Transverse colon (tissue), 4 donors: ENCODE results near the gene C12orf75. TPM values are rescaled to one million over a fixed set of nuclear protein-coding genes. Genes with fewer than 3 reads are reported as not detected.
"Not testable (repeated sequence)": the region's sequence is repeated elsewhere in the genome, so short reads cannot be mapped to it uniquely, and the experiment has no call there.

Source experiments
- DNase-seq: peaks from one replicate; pipeline ENCODE4 v3.0.0-alpha.2; 2019
- H3K27ac ChIP-seq, 4 donors: fragments of 200-600 bp; sonication (generic); 2 replicates each; pipeline ENCODE4 v1.5.1; 2016 to 2018; ENCODE audit warnings: inconsistent platforms in 4 of 4
- H3K27me3 ChIP-seq: fragments of 200-600 bp; sonication (generic); 2 replicates; pipeline ENCODE4 v1.5.1; 2017; ENCODE audit warnings: inconsistent platforms
- H3K36me3 ChIP-seq, 4 donors: fragments of 200-600 bp; sonication (generic); 2 replicates each; pipeline ENCODE4 v1.5.1; 2017 to 2019; ENCODE audit warnings: inconsistent platforms in 4 of 4
- H3K4me1 ChIP-seq, 4 donors: fragments of 200-600 bp; sonication (generic); 2 replicates each; pipeline ENCODE4 v1.5.1; 2017 to 2020; ENCODE audit warnings: inconsistent platforms in 4 of 4
- H3K4me3 ChIP-seq, 4 donors: fragments of 200-600 bp; sonication (generic); 1 replicate in 1 of 4; 2 replicates in 3 of 4; pipeline versions ENCODE4 v1.5.1 to v1.6.1; 2017 to 2019; ENCODE audit warnings: inconsistent platforms in 4 of 4
- H3K9me3 ChIP-seq, 2 donors: fragments of 200-600 bp; sonication (generic); 2 replicates each; pipeline ENCODE4 v1.5.1; 2017 to 2019; ENCODE audit warnings: inconsistent platforms in 2 of 2
- EP300 ChIP-seq: sonication (generic); formaldehyde crosslinking; IDR thresholded peaks from one replicate; pipeline ENCODE4 v1.6.1; 2017; ENCODE audit warnings: antibody characterized with exemption, low read depth
- POLR2A ChIP-seq: fragments of 450-650 bp; IDR thresholded peaks from one replicate; pipeline ENCODE4 v1.6.1; 2016; ENCODE audit warnings: antibody characterized with exemption, mild to moderate bottlenecking, moderate library complexity
- POLR2AphosphoS5 ChIP-seq, 3 donors: sonication (generic); formaldehyde crosslinking; IDR thresholded peaks; one replicate each; pipeline ENCODE4 v1.6.1; 2016; ENCODE audit warnings: antibody characterized with exemption in 3 of 3
- WGBS, 2 donors: methylation state at CpG; one replicate each; pipeline ENCODE4 v1.1.5; 2018; ENCODE audit warnings: low coverage in 1 of 2; 5-methylcytosine and 5-hydroxymethylcytosine counted together
- in situ Hi-C, 4 donors: fragments of 200-750 bp; cut with MboI; loops; one replicate each; pipeline versions ENCODE4 v1.15.0 to v1.15.1; 2017; ENCODE audit warnings: low sequenced_read_pairs in 3 of 4, low pct_ligation_motif_present in 1 of 4, low pct_unique_long_range_greater_than_20kb in 1 of 4
- intact Hi-C: fragments of 100-400 bp; cut with DNase I; formaldehyde crosslinking; loops from one replicate; pipeline ENCODE4 v1.15.1; 2023; ENCODE audit warnings: low total_unique reads
- total RNA-seq, 4 donors: library from RNA; depleted of rRNA; stranded (reverse); fragments of >200 nt; gene quantifications; one replicate each; pipeline ENCODE4 v1.1.0, GENCODE V29; 2016
- TF ChIP-seq, protein P1 (sequence below), 5 experiments: fragments of 200-600 bp in 3 of 5; fragments of 450-650 bp in 2 of 5; sonication (generic) in 3 of 5; IDR thresholded peaks; 1 replicate in 2 of 5; 2 replicates in 3 of 5; pipeline ENCODE4 v1.5.1; 2016 to 2017; ENCODE audit warnings: antibody characterized with exemption in 5 of 5, inconsistent platforms in 3 of 5, mild to moderate bottlenecking in 2 of 5, moderate library complexity in 1 of 5

C12orf75 gene
- total RNA-seq, 4 donors from 2014 or later, result 14.1 to 120 (median 70.6) TPM

- no peak overlapping the region for H3K4me3 ChIP-seq
- no peak for DNase-seq
- no peaks in the 10 kb centered on the region for H3K36me3 ChIP-seq
- in situ Hi-C loops, result no loop called here
- H3K27ac ChIP-seq, result no peak overlapping the region
- intact Hi-C loops, result no loop called here
- WGBS, 2 donors, result 83 to 95% methylated on average over 6 to 7 of the region's 7 CpGs
- TF ChIP-seq, protein P1, sequence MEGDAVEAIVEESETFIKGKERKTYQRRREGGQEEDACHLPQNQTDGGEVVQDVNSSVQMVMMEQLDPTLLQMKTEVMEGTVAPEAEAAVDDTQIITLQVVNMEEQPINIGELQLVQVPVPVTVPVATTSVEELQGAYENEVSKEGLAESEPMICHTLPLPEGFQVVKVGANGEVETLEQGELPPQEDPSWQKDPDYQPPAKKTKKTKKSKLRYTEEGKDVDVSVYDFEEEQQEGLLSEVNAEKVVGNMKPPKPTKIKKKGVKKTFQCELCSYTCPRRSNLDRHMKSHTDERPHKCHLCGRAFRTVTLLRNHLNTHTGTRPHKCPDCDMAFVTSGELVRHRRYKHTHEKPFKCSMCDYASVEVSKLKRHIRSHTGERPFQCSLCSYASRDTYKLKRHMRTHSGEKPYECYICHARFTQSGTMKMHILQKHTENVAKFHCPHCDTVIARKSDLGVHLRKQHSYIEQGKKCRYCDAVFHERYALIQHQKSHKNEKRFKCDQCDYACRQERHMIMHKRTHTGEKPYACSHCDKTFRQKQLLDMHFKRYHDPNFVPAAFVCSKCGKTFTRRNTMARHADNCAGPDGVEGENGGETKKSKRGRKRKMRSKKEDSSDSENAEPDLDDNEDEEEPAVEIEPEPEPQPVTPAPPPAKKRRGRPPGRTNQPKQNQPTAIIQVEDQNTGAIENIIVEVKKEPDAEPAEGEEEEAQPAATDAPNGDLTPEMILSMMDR (IDR thresholded peaks at IDR 0.05), result no peak
- TF ChIP-seq POLR2A (no peak), POLR2AphosphoS5 (IDR thresholded peaks at IDR 0.05) (no peak), EP300 (no peak)
- peaks cover 0 to 10% (median 0%) of the 10 kb centered on the region in 4 donors for H3K4me1 ChIP-seq
- H3K27me3 ChIP-seq, result no peaks in the 10 kb centered on the region
- H3K9me3 ChIP-seq, result no peaks in the 10 kb centered on the region
These were observed 5.9 kb downstream of the C12orf75 start for GRCh38 chr12:105336411-105336810.

- no peak for DNase-seq
- intact Hi-C loops, result no loop called here
- WGBS, 2 donors, result 91 to 100% methylated on average over 2 to 3 of the region's 3 CpGs
- no peaks in the 10 kb centered on the region for H3K27me3 ChIP-seq
- no peaks in the 10 kb centered on the region for H3K9me3 ChIP-seq
- H3K36me3 ChIP-seq, result no peaks in the 10 kb centered on the region
- H3K4me3 ChIP-seq, result no peak overlapping the region
- in situ Hi-C loops, result no loop called here
- H3K4me1 ChIP-seq, result peaks cover 0 to under 1% (median 0%) of the 10 kb centered on the region in 4 donors
- TF ChIP-seq, protein P1 (IDR thresholded peaks at IDR 0.05), result no peak
- TF ChIP-seq POLR2AphosphoS5 (IDR thresholded peaks at IDR 0.05), result no peak
- no peak for TF ChIP-seq POLR2A
- no peak for TF ChIP-seq EP300
- no peak overlapping the region for H3K27ac ChIP-seq
These were observed 6.9 kb downstream of the C12orf75 start for GRCh38 chr12:105337391-105337790.

DNA sequence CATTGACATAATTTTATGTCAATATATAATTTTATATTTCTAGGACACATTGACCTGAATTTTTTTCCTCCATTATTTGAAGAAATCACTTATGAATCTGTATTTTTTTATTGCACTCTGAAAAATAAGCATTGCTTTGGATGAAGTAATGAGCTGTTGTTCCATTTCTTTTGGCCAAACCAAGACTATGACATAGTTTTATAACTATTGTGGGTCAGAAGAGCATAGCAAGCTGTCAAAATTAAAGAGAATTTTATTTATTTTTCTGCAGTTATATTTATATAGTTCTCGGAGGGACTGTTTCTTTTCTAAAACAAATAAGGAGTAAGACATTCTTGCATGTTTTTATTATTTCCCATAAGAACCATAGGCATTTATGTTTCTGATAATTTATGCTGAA, 8.5 kb downstream of the C12orf75 start:
- no peak for DNase-seq
- intact Hi-C loops, result no loop called here
- 59 to 77% methylated on average over 1 of the region's 1 CpG for WGBS, 2 donors
- in situ Hi-C loops, result no loop called here
- H3K27ac ChIP-seq, result no peak overlapping the region
- H3K4me3 ChIP-seq, result no peak overlapping the region
- TF ChIP-seq EP300, result no peak
- no peak for TF ChIP-seq POLR2AphosphoS5 (IDR thresholded peaks at IDR 0.05)
- TF ChIP-seq POLR2A, result no peak
- TF ChIP-seq, protein P1 (IDR thresholded peaks at IDR 0.05), result no peak
- no peaks in the 10 kb centered on the region for H3K4me1 ChIP-seq
- H3K27me3 ChIP-seq, result no peaks in the 10 kb centered on the region
- H3K36me3 ChIP-seq, result no peaks in the 10 kb centered on the region
- no peaks in the 10 kb centered on the region for H3K9me3 ChIP-seq

- intact Hi-C loops, result no loop called here
These were observed 10.5 kb downstream of the C12orf75 start for GRCh38 chr12:105341010-105341409.

DNA sequence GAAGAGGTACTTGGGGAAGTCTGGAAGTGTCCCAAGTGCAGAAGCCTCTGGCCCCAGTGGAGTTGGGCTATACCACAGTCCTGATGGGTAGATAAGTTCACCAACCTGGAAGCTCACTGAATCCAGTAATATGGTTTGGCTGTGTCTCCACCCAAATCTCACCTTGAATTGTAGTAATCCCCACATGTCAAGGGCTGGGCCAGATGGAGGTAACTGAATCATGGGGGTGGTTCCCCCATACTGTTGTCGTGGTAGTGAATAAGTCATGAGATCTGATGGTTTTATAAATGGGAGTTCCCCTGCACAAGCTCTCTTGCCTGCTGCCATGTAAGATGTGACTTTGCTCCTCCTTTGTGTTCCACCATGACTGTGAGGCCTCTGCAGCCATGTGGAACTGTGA, 11.1 kb downstream of the C12orf75 start:
- H3K27me3 ChIP-seq, H3K9me3 ChIP-seq, intact Hi-C loops, DNase-seq, in situ Hi-C loops, H3K36me3 ChIP-seq, H3K27ac ChIP-seq, H3K4me1 ChIP-seq, H3K4me3 ChIP-seq: not testable (repeated sequence)
- WGBS, 2 donors, result 71 to 100% methylated on average over 1 of the region's 1 CpG

More at GRCh38 chr12:105341010-105341409, 10.5 kb downstream of the C12orf75 start:
- H3K9me3 ChIP-seq, result no peaks in the 10 kb centered on the region
- no peak overlapping the region for H3K4me3 ChIP-seq
- no peak for TF ChIP-seq POLR2A
- H3K36me3 ChIP-seq, result no peaks in the 10 kb centered on the region
- no peak for DNase-seq
- WGBS, 2 donors, result 100% methylated on average over 2 of the region's 2 CpGs
- H3K27me3 ChIP-seq, result no peaks in the 10 kb centered on the region
- no peak overlapping the region for H3K27ac ChIP-seq
- in situ Hi-C loops, result no loop called here
- H3K4me1 ChIP-seq, result no peaks in the 10 kb centered on the region
